ACHN (cell line): ENCODE data around the gene PRTG.
"Not testable (repeated sequence)": the region's sequence is repeated elsewhere in the genome, so short reads cannot be mapped to it uniquely, and the experiment has no call there.

Source experiments
- DNase-seq: peaks from one replicate; pipeline ENCODE4 v3.0.0-alpha.2; 2015
- in situ Hi-C: cut with HindIII; loops from 2 replicates; pipeline ENCODE4 v1.10.0; 2017; ENCODE audit warnings: low sequenced_read_pairs, low pct_ligation_motif_present, low pct_unique_long_range_greater_than_20kb

Gene PRTG

GRCh38 chr15:55708720-55709119 lies 34.2 kb downstream of the PRTG start:
- in situ Hi-C loops: no loop called here
- no peak for DNase-seq

DNA sequence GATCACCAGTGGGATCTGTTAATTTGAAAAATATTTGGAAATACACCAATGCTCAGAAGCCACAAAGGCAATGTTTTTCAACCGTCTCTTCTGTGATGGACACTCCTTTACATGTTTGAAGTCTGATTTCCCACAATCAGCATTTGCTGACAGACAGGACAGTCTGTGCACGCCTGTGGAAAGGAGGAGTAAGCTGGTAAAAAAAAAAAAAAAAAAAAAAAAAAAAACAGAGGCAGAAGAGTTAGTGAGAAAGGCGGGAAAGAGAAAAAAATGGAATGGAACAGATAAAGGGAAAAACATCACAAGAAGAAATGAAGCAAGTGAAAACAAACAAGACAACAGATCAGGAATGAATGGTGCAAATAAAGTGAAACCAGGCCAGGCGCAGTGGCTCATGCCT lies 35.0 kb downstream of the PRTG start:
- in situ Hi-C loops: no loop called here
- no peak for DNase-seq

DNA sequence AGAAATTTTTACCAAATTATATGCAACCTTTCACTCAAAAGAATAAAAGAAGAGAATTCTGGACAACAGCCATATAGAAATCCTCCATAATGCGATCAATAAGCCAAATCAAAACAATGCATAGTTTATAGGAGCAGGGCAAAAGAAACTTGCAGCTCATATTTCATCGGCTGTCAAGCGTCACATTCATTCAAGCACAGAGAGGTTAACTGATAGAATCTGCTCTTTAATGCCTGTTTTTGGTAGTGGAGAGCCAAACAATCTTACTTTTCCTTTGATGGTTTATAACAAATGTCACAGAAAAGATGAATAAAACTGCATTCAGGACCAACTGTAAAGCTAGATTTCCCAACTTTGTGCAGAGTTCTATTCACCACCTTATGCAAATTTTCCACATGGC lies 35.4 kb downstream of the PRTG start:
- in situ Hi-C loops: no loop called here
- no peak for DNase-seq

- in situ Hi-C loops: no loop called here
- peak; percentile 94 for DNase-seq
Observed at GRCh38 chr15:55703873-55704301, 39.1 kb downstream of the PRTG start.

DNA sequence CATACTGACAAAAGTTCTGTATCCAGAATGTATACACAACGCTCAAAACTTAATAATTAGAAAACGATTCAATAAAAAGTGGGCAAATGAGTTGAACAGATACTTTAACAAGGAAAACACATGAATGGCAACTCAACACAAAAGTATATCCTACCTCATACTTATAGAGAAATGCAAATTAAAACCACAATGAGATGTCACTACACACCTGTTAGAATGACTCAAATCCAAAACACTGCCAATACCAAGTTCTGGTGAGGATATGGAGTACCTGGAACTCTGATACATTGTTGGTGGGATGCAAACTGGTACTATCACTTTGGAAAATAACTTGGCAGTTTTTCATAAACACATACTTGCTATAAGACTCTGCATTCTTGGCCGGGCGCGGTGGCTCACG lies 42.1 kb downstream of the PRTG start:
- DNase-seq: no peak
- in situ Hi-C loops: no loop called here

GRCh38 chr15:55698653-55699052 lies 44.3 kb downstream of the PRTG start:
- in situ Hi-C loops: no loop called here

DNA sequence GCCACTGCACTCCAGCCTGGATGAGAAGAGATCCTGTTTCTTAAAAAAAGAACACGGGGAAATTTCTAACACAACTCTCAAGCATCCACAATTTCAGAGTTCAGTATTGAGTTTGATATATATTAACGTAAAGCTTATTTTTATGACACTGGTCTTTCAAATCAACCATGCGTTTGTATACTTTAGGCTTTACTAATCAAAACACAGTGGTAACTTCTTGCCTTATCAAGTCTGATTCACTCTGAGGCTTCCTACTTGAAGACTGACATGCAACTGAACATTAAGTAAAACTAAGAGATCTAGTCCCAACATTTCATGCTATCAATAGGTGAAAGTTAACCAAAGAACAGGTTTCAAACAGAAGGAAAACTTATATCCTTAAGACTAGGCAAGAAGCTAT lies 46.7 kb downstream of the PRTG start:
- in situ Hi-C loops: no loop called here
- no peak for DNase-seq

More at GRCh38 chr15:55698653-55699052, 44.3 kb downstream of the PRTG start:
- no peak for DNase-seq

- in situ Hi-C loops: no loop called here
Observed at GRCh38 chr15:55695432-55695831, 47.5 kb downstream of the PRTG start.

GRCh38 chr15:55694652-55695150 lies 48.3 kb downstream of the PRTG start:
- no peak for DNase-seq
- in situ Hi-C loops: no loop called here

More at GRCh38 chr15:55695432-55695831, 47.5 kb downstream of the PRTG start:
- no peak for DNase-seq

DNA sequence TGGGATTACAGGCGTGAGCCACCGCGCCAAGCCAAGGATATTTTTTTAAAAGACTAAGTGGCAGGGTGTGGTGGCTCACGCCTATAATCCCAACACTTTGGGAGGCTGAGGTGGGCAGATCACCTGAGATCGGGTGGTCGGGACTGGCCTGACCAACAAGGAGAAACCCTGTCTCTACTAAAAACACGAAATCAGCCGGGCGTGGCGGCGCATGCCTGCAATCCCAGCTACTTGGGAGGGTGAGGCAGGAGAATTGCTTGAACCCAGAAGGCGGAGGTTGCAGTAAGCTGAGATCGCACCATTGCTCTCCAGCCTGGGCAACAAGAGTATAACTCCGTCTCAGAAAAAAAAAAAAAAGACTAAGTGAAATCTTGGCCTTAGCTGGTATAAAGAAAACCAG lies 49.8 kb downstream of the PRTG start:
- DNase-seq, in situ Hi-C loops: not testable (repeated sequence)

- in situ Hi-C loops: no loop called here
- DNase-seq: no peak
Observed at GRCh38 chr15:55687792-55688191, 55.2 kb downstream of the PRTG start.

DNA sequence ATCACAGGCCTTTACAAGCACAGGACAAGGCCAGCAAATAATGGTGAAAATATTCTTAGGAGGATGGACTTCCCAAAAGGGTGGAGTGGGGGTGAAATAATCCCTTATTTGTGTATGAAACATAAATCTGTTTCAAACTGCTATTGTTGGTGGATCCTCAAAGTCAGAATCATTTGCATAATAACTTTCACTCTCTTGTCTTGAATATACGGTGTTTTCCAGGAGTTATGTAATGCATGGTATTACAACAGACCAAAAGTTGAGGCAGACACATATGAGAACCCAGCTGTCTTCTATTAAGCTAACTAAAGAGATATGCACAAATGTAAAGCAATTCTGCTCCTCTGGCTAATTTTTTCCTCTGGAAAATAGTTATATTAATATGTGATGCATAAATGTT lies 57.7 kb downstream of the PRTG start:
- DNase-seq: no peak
- in situ Hi-C loops: no loop called here

DNA sequence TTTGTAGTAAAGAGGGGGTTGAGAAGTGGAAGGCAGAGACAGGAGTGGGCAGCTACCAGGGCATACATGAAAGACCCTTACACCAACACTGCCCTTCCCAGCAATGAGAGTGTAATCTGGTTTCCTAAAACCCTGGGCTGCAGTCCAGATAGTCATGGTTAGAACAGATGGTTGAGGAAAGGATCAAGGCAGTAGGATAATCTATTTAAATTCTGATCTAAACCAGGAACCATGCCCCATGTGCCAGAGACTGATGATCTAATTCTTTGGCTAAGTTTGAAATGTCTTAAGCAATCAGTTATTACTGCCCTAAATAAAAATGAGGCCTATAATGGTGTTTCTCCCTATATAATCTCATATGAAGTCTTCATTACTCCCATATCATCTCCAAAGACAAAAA lies 59.6 kb downstream of the PRTG start:
- in situ Hi-C loops: no loop called here
- no peak for DNase-seq

- DNase-seq: no peak
- in situ Hi-C loops: no loop called here
Observed at GRCh38 chr15:55681631-55682030, 61.3 kb downstream of the PRTG start.

- DNase-seq: no peak
- in situ Hi-C loops: no loop called here
Observed at GRCh38 chr15:55676507-55676906, 66.4 kb downstream of the PRTG start.

DNA sequence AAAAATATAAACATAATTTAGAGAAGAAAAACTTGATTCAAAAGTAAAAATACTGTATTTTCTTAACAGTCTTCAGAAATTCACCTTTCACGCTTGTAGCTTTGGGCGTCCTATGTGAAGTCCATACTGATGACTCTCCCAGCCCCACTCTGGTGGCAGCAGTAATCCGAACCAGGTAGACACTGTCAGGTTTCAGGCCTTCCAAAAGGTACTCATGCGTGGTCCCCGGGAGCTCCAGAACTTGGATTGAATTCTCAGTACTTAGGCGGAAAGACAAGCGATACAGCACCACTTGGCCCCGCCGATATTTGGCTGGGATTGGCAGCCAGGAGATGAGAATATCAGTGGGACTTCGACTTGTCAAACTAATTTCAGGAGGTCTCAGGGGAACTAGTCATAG lies 69.7 kb downstream of the PRTG start:
- in situ Hi-C loops: no loop called here
- no peak for DNase-seq

GRCh38 chr15:55669270-55669669 lies 73.7 kb downstream of the PRTG start:
- no peak for DNase-seq

DNA sequence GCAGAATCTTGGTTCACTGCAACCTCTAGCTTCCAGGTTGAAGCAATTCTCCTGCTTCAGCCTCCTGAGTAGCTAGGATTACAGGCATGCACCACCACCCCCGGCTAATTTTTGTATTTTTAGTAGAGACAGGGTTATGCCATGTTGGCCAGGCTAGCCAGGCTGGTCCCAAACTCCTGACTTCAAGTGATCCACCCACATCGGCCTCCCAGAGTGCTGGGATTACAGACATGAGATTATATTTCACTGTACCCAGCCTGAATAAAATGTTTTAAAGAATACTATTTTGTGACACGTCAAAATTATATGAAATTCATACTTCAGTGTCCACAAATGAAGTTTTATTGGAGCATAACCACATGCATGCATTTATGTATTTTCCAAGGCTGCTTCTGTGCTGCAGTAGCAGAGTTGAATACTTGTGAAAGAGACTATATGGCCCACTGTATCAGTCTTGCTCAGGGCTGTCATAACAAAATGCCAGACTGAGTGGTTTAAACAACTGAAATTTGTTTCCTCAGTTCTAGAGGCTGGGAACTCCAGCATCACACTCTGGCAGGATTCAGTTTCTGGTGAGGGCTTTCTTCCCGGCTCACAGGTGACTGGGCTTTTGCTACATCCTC lies 77.2 kb downstream of the PRTG start:
- no peak for DNase-seq
- in situ Hi-C loops: no loop called here

More at GRCh38 chr15:55669270-55669669, 73.7 kb downstream of the PRTG start:
- in situ Hi-C loops: no loop called here

DNA sequence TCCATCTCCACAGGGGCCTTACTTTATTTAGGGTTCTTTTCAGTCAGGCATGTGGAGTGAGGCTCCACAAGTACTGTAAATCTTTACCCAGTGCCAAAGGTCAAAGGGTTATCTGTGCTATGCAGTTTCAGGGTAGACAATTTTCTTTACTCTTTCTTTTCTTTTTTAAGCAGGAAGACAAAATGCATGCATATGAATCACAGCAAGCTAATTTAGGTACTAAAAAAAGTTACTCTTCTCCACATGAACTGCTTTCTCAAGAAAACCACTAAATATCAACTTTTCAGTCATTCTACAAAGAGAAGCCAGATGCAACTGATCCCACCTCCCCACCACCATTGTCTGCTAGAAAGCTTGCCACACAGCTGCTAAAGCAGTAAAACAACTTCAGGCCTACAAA lies 81.5 kb downstream of the PRTG start:
- in situ Hi-C loops: no loop called here
- no peak for DNase-seq

GRCh38 chr15:55660153-55660552 lies 82.8 kb downstream of the PRTG start:
- no peak for DNase-seq
- in situ Hi-C loops: no loop called here

GRCh38 chr15:55659481-55659880 lies 83.5 kb downstream of the PRTG start:
- no peak for DNase-seq
- in situ Hi-C loops: no loop called here
